Measurements from ENCODE around the gene ATOX1.

Gene ATOX1, protein sequence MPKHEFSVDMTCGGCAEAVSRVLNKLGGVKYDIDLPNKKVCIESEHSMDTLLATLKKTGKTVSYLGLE

DNA sequence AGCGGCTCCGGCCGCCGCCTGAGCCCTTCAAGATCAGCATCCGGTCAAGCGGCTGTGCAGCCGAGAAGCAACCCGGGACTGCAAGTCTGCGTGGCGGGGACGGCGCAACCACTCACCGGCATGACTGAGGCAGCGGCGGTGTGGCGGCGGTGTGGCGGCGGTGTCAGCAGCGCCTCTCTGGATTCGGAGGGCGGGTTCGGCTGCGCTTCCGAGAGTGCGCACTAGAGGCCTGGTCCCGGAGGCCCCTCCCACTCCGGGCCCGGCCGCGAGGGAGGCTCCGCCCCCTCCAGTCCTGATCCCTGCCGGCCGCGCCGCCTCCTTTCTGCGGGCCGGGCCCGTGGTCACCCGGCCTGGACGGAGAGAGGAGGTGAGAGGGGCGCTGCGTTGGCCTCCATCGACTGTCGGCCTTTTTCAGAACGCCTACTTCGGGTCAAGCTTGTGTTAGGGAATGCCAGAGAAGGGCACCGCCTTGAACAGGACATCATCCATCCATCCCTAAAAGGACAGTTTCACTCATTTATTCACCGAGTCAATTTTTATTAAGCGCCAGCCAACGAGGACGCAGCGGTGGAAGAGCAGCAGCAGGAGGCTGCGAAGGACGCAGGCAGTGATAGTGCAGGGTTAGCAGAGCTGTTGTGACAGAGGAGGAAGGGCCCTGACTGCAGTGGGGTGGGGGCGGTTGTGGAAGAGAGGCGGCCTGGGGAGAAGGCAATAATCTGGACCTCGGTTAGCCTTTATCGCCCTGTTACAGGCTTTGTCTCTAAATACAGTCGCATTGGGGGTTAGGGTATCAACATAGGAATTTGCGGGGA lies at the start of gene ATOX1:
Gene ATOX1 (minus strand): TSS at position 202 of the 812 bp plus-strand sequence. CDS start 80 bp downstream, at position 122.
- Mint-ChIP-seq H3K27me3 (ENCODE audit: low read depth) (no peaks in the 10 kb centered on the region), H3K4me1 (peaks cover 39% of the 10 kb centered on the region), H3K27ac (peak within 1 kb of the TSS; percentile 79 to 99 (median 88)), H3K4me3 (peak within 1 kb of the TSS; percentile 82 to 88 (median 86)), H3K9me3 (no peaks in the 10 kb centered on the region), H3K36me3 (ENCODE audit: low read depth) (peaks cover under 1% of the 10 kb centered on the region)
- TF ChIP-seq, protein P1, sequence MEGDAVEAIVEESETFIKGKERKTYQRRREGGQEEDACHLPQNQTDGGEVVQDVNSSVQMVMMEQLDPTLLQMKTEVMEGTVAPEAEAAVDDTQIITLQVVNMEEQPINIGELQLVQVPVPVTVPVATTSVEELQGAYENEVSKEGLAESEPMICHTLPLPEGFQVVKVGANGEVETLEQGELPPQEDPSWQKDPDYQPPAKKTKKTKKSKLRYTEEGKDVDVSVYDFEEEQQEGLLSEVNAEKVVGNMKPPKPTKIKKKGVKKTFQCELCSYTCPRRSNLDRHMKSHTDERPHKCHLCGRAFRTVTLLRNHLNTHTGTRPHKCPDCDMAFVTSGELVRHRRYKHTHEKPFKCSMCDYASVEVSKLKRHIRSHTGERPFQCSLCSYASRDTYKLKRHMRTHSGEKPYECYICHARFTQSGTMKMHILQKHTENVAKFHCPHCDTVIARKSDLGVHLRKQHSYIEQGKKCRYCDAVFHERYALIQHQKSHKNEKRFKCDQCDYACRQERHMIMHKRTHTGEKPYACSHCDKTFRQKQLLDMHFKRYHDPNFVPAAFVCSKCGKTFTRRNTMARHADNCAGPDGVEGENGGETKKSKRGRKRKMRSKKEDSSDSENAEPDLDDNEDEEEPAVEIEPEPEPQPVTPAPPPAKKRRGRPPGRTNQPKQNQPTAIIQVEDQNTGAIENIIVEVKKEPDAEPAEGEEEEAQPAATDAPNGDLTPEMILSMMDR (IDR thresholded peaks at IDR 0.05; ENCODE audit: unreplicated experiment in 3 of 3): peak in 1 of 3 experiments; percentile 28

- Mint-ChIP-seq H3K4me1 (peaks cover 26% of the 10 kb centered on the region), H3K4me3 (no peak overlapping the region), H3K27ac (peak overlapping the region in 2 of 3 experiments; percentile 26), H3K9me3 (no peaks in the 10 kb centered on the region), H3K27me3 (ENCODE audit: low read depth) (no peaks in the 10 kb centered on the region), H3K36me3 (ENCODE audit: low read depth) (peaks cover 79% of the 10 kb centered on the region)
- TF ChIP-seq, protein P1 (IDR thresholded peaks at IDR 0.05; ENCODE audit: unreplicated experiment in 3 of 3): no peak
These were observed 47.2 kb upstream of the ATOX1 start for GRCh38 chr5:151805414-151806223.

DNA sequence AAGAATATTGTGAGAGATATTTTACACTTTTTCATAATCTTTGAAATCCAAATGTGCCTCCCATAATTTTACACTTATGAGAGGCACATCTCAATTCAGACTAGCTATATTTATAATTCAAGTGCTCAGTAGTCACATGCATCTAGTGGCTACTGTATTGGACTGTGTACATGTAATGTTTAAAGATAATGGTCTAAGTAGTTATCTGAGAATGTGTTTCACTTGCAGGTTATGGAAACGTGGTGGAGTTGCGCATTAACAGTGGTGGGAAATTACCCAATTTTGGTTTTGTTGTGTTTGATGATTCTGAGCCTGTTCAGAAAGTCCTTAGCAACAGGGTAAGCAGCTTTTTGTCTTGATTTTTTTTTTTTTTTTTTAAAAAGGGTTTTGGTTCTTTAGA lies 42.1 kb upstream of the ATOX1 start:
- Mint-ChIP-seq H3K4me1 (peaks cover 14% of the 10 kb centered on the region), H3K27ac (no peak overlapping the region), H3K9me3 (no peaks in the 10 kb centered on the region), H3K27me3 (ENCODE audit: low read depth) (no peaks in the 10 kb centered on the region), H3K36me3 (ENCODE audit: low read depth) (peaks cover 83% of the 10 kb centered on the region), H3K4me3 (no peak overlapping the region)
- TF ChIP-seq, protein P1 (IDR thresholded peaks at IDR 0.05; ENCODE audit: unreplicated experiment in 3 of 3): no peak

DNA sequence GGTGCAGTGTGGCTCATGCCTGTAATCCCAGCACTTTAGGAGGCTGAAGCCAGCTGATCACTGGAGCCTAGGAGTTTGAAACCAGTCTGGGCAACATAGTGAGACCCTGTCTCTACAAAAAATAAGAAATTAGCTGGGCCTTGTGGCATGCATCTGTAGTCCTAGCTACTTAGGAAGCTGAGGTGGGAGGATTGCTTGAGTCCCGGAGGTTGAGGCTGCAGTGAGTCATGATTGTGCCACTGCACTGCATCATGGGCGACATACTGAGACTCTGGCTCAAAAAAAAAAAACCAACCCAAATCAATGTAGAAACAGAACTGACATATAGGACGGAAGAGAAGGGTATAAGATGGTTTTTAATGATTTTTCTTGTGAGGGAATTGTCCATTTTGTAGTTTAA lies 41.0 kb upstream of the ATOX1 start:
- TF ChIP-seq, protein P1 (IDR thresholded peaks at IDR 0.05; ENCODE audit: unreplicated experiment in 3 of 3): no peak
- no peaks in the 10 kb centered on the region for H3K27me3 Mint-ChIP-seq (ENCODE audit: low read depth)
- H3K27ac Mint-ChIP-seq: peak overlapping the region in 1 of 3 experiments; percentile 38
- H3K9me3 Mint-ChIP-seq: no peaks in the 10 kb centered on the region
- peaks cover 6% of the 10 kb centered on the region for H3K4me1 Mint-ChIP-seq
- no peak overlapping the region for H3K4me3 Mint-ChIP-seq
- peaks cover 80% of the 10 kb centered on the region for H3K36me3 Mint-ChIP-seq (ENCODE audit: low read depth)

DNA sequence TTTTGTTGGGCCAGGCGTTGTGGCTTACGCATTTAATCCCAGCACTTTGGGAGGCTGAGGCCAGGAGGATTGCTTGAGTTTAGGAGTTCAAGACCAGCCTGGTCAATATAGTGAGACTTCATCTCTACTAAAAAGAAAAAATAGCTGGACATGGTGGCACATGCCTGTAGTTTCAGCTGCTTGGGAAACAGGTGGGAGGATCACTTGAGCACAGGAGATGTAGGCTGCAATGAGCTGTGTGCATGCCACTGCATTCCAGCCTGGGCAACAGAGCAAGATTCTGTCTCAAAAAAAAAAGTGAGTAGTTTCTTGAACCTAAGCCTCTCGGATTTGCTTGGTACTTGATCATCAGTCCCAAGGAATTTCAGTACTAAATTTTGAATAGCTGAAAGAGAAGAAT lies 40.2 kb upstream of the ATOX1 start:
- Mint-ChIP-seq H3K4me3 (no peak overlapping the region), H3K27ac (no peak overlapping the region), H3K9me3 (no peaks in the 10 kb centered on the region), H3K27me3 (ENCODE audit: low read depth) (no peaks in the 10 kb centered on the region), H3K4me1 (peaks cover 6% of the 10 kb centered on the region), H3K36me3 (ENCODE audit: low read depth) (peaks cover 80% of the 10 kb centered on the region)
- TF ChIP-seq, protein P1 (IDR thresholded peaks at IDR 0.05; ENCODE audit: unreplicated experiment in 3 of 3): no peak

Data from nephron (organoid).